ENCODE results near the gene ALDH1A1. TPM values are rescaled to one million over a fixed set of nuclear protein-coding genes. Genes with fewer than 3 reads are reported as not detected.

ALDH1A1 gene
- total RNA-seq, 4 donors from 2014 or later = 66.4 to 97.5 (median 82.3) TPM

DNA sequence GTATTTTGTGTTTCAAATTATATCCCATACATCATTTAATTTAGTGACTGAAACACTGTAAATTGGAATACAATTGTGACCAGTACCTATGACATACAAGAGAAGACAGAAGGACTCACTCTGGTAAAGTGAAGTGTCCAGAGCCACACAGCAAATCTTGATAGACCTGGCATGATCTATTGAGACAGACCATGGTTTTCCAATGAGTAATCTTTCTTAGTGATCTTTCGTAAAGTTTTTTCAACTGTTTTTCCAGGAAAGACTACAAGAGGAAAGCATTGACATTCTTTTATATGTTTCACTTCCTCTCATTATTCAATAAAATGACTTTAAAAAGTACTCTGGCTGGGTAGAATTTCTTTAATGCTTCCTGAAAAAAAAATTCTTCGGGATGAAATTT, 43.3 kb upstream of the ALDH1A1 start:
- no peaks in the 10 kb centered on the region for H3K36me3 ChIP-seq
- DNase-seq (ENCODE audit: extremely low spot score) = no peak
- intact Hi-C loops (cut with DNase I) = no loop called here
- 64% methylated on average over 2 of the region's 2 CpGs for WGBS
- no peaks in the 10 kb centered on the region for H3K9me3 ChIP-seq
- H3K4me1 ChIP-seq = peaks cover 0 to 4% (median 0%) of the 10 kb centered on the region in 4 donors
- H3K27ac ChIP-seq (replicated peaks in 1 of 4) = no peak overlapping the region
- TF ChIP-seq CTCF (IDR thresholded peaks at IDR 0.05) (no peak), POLR2AphosphoS5 (IDR thresholded peaks at IDR 0.05) (no peak), POLR2A (IDR thresholded peaks at IDR 0.05; ENCODE audit: low read depth) (no peak), EP300 (IDR thresholded peaks at IDR 0.05) (no peak)
- H3K4me3 ChIP-seq = no peak overlapping the region
- H3K27me3 ChIP-seq = no peaks in the 10 kb centered on the region

GRCh38 chr9:72995131-72996024, 42.5 kb upstream of the ALDH1A1 start:
- Histone ChIP-seq H3K9me3 (no peaks in the 10 kb centered on the region), H3K36me3 (no peaks in the 10 kb centered on the region), H3K27me3 (no peaks in the 10 kb centered on the region), H3K27ac (replicated peaks in 1 of 4) (no peak overlapping the region), H3K4me1 (peaks cover 0 to 4% (median 0%) of the 10 kb centered on the region in 4 donors), H3K4me3 (no peak overlapping the region)
- TF ChIP-seq EP300 (IDR thresholded peaks at IDR 0.05) = no peak
- no peak for TF ChIP-seq POLR2AphosphoS5 (IDR thresholded peaks at IDR 0.05)
- TF ChIP-seq POLR2A (IDR thresholded peaks at IDR 0.05; ENCODE audit: low read depth) = no peak
- no peak for TF ChIP-seq CTCF (IDR thresholded peaks at IDR 0.05)
- DNase-seq (ENCODE audit: extremely low spot score) = no peak
- WGBS = 91% methylated on average over 5 of the region's 5 CpGs
- intact Hi-C loops (cut with DNase I) = no loop called here

DNA sequence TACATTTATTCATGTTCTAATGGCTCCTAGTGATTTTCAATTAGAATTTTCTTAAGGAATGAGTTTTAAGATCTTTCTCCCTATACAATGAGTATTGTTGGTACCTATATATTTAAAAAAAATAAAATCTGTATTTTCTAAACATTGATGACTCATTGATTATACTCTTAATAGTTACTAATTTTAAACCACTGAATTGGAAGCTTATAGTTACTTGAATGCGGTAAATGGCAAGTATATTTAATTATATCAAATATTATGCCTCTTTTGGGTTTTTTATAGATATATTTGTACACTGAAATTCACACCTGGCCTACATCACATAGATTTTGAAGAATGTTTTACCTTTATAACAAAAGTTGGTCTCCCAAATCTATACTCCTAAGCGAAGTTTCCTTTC, 38.9 kb upstream of the ALDH1A1 start:
- 94% methylated on average over 2 of the region's 2 CpGs for WGBS
- H3K4me1 ChIP-seq = no peaks in the 10 kb centered on the region
- H3K27me3 ChIP-seq = no peaks in the 10 kb centered on the region
- intact Hi-C loops (cut with DNase I) = no loop called here
- H3K9me3 ChIP-seq = no peaks in the 10 kb centered on the region
- no peaks in the 10 kb centered on the region for H3K36me3 ChIP-seq
- H3K4me3 ChIP-seq = no peak overlapping the region
- no peak for TF ChIP-seq POLR2A (IDR thresholded peaks at IDR 0.05; ENCODE audit: low read depth)
- no peak for TF ChIP-seq EP300 (IDR thresholded peaks at IDR 0.05)
- no peak for TF ChIP-seq POLR2AphosphoS5 (IDR thresholded peaks at IDR 0.05)
- no peak for TF ChIP-seq CTCF (IDR thresholded peaks at IDR 0.05)
- H3K27ac ChIP-seq (replicated peaks in 1 of 4) = no peak overlapping the region
- DNase-seq (ENCODE audit: extremely low spot score) = no peak

DNA sequence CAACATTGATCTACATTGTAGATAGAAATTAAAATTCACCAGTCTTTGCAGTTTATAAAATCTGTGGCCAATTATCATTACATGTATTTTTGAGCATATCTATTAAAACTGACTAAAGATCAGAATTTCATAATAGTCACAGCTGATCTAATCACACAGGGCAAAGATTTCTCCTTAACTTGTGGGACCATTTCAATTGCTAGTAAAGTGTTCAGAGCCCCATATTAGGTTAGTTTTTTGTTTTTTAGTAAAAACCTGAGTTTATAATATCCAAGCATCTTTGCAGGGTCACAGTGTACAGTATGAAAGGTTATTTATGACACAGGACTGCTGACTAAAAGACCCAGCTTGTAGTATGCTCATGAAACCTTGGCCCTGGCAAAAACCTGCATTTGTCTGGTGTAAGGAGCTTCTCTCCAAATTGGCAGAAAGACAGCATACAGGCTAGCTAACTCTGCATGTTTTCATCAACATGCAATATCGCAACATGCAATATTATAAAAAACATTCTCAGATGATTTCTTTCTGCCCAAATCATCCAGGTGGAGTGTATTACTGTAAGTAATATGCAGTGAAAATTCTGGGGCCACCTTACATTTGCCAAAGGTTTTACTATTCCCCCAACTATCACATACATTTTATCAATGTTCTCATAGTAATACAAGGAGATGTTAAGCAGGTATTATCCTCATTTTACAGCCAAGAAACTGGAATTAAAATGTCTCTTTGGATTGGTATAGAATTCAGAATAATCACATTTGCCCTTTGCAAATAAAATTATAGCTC, 37.7 kb upstream of the ALDH1A1 start:
- Histone ChIP-seq H3K27me3 (no peaks in the 10 kb centered on the region), H3K9me3 (no peaks in the 10 kb centered on the region), H3K27ac (replicated peaks in 1 of 4) (no peak overlapping the region), H3K36me3 (no peaks in the 10 kb centered on the region), H3K4me3 (no peak overlapping the region), H3K4me1 (no peaks in the 10 kb centered on the region)
- TF ChIP-seq EP300 (IDR thresholded peaks at IDR 0.05) (no peak), CTCF (IDR thresholded peaks at IDR 0.05) (no peak), POLR2AphosphoS5 (IDR thresholded peaks at IDR 0.05) (no peak), POLR2A (IDR thresholded peaks at IDR 0.05; ENCODE audit: low read depth) (no peak)
- no peak for DNase-seq (ENCODE audit: extremely low spot score)
- intact Hi-C loops (cut with DNase I) = no loop called here
- 100% methylated on average over 1 of the region's 1 CpG for WGBS
